ENCODE results near the gene PTPRK. TPM values are rescaled to one million over a fixed set of nuclear protein-coding genes. Genes with fewer than 3 reads are reported as not detected.

Gene PTPRK
- total and polyA plus RNA-seq, 10 of the 15 experiments (the other 5 are each of a cell fraction or from before 2014, with no cell fraction given), result 0.23 to 1.9 (median 0.55) TPM

GRCh38 chr6:128379577-128379976 is 140.8 kb downstream of the PTPRK start (continued):
- TF ChIP-seq RB1 (IDR thresholded peaks at IDR 0.05; ENCODE audit: borderline replicate concordance) (no peak), YY1 (IDR thresholded peaks at IDR 0.05; ENCODE audit: low read depth, low read length) (no peak), POU2F2 (IDR thresholded peaks at IDR 0.05; ENCODE audit: borderline replicate concordance, low read depth, low read length) (no peak)

- no peak overlapping the region for H3K4me2 ChIP-seq (ENCODE audit: control insufficient read depth, insufficient read depth)
- no peak for FAIRE-seq
- no TSS peak for BruUV-seq (replicated peaks)
- no peaks in the 10 kb centered on the region for H3K79me2 ChIP-seq (ENCODE audit: control insufficient read depth, insufficient read depth, low read length)
- no peak overlapping the region for H3K4me3 ChIP-seq
- H3K9me3 ChIP-seq (replicated peaks; ENCODE audit: control insufficient read depth, insufficient read depth, low read length), result no peaks in the 10 kb centered on the region
- intact Hi-C loops (cut with micrococcal nuclease; ENCODE audit: unreplicated experiment) (no loop called here), in situ Hi-C loops (cut with MboI) (no loop called here)
- H3K27me3 ChIP-seq (replicated peaks in 1 of 2; ENCODE audit: control insufficient read depth in 2 of 2, insufficient read depth in 2 of 2, low read length in 1 of 2), result no peaks in the 10 kb centered on the region
- ChIA-PET RAD21 (ENCODE audit: unreplicated experiment) (no interaction called here), SMC1A (ENCODE audit: uncharacterized antibody, unreplicated experiment) (no interaction called here), CTCF (no interaction called here), POLR2A (no interaction called here)
- H3K4me1 ChIP-seq (ENCODE audit: control insufficient read depth, insufficient read depth, low read length), result no peaks in the 10 kb centered on the region
- H3K9ac ChIP-seq (ENCODE audit: control insufficient read depth, insufficient read depth, low read length), result no peak overlapping the region
- DNase-seq (ENCODE audit: low read depth, low spot score), result no peak
- WGBS (ENCODE audit: insufficient coverage, insufficient replicate concordance, low lambda C conversion rate, missing lambda C conversion rate), result 21% methylated on average over 4 of the region's 4 CpGs
- no peak for ATAC-seq
- TF ChIP-seq, protein P1, sequence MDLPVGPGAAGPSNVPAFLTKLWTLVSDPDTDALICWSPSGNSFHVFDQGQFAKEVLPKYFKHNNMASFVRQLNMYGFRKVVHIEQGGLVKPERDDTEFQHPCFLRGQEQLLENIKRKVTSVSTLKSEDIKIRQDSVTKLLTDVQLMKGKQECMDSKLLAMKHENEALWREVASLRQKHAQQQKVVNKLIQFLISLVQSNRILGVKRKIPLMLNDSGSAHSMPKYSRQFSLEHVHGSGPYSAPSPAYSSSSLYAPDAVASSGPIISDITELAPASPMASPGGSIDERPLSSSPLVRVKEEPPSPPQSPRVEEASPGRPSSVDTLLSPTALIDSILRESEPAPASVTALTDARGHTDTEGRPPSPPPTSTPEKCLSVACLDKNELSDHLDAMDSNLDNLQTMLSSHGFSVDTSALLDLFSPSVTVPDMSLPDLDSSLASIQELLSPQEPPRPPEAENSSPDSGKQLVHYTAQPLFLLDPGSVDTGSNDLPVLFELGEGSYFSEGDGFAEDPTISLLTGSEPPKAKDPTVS (IDR thresholded peaks at IDR 0.05; ENCODE audit: low read depth, low read length), result no peak
- no peak for TF ChIP-seq NKRF (conservative IDR thresholded peaks at IDR 0.05)
- no peak for TF ChIP-seq MTA3 (IDR thresholded peaks at IDR 0.05; ENCODE audit: borderline replicate concordance, low read length)
- no peak for TF ChIP-seq SREBF2 (IDR thresholded peaks at IDR 0.05; ENCODE audit: low read length)
- no peak for TF ChIP-seq ZNF217 (IDR thresholded peaks at IDR 0.05)
- TF ChIP-seq EGR1 (IDR thresholded peaks at IDR 0.05; ENCODE audit: borderline replicate concordance in 1 of 2, low read depth in 2 of 2, low read length in 2 of 2), result no peak
- no peak for TF ChIP-seq EZH2 (IDR thresholded peaks at IDR 0.05; ENCODE audit: borderline replicate concordance, control insufficient read depth, low read depth, low read length)
- TF ChIP-seq GATAD2B (conservative IDR thresholded peaks at IDR 0.05; ENCODE audit: low read depth), result no peak
- no peak for TF ChIP-seq MEF2A (IDR thresholded peaks at IDR 0.05; ENCODE audit: insufficient read depth, low read depth, low read length)
- TF ChIP-seq HCFC1 (IDR thresholded peaks at IDR 0.05; ENCODE audit: low read length), result no peak
- no peak for TF ChIP-seq SMC3 (IDR thresholded peaks at IDR 0.05; ENCODE audit: borderline replicate concordance, low read length)
- TF ChIP-seq MEF2B (IDR thresholded peaks at IDR 0.05; ENCODE audit: partially characterized antibody, poor library complexity, severe bottlenecking), result no peak
- TF ChIP-seq IRF4 (IDR thresholded peaks at IDR 0.05; ENCODE audit: low read depth, low read length), result no peak
- no peak for TF ChIP-seq GABPA (IDR thresholded peaks at IDR 0.05; ENCODE audit: low read depth)
- no peak for TF ChIP-seq POLR2AphosphoS5 (IDR thresholded peaks at IDR 0.05; ENCODE audit: low read length)
- no peak for TF ChIP-seq MAX (IDR thresholded peaks at IDR 0.05; ENCODE audit: low read depth, low read length)
- no peaks in the 10 kb centered on the region for H3K36me3 ChIP-seq (ENCODE audit: control insufficient read depth in 2 of 2, insufficient read depth in 2 of 2, low read length in 1 of 2)
- no peak overlapping the region for H2AFZ ChIP-seq (ENCODE audit: control insufficient read depth, low read depth, low read length)
- no peaks in the 10 kb centered on the region for H4K20me1 ChIP-seq (ENCODE audit: control insufficient read depth, insufficient read depth)
- no peak overlapping the region for H3K27ac ChIP-seq (ENCODE audit: control insufficient read depth, insufficient read depth)
Observed at GRCh38 chr6:128376952-128377503, 143.4 kb downstream of the PTPRK start.

Measured in GM12878 (cell line).